Neural cell (in vitro differentiated cells): ENCODE results near the gene LPP. TPM values are rescaled to one million over a fixed set of nuclear protein-coding genes. Genes with fewer than 3 reads are reported as not detected.

ENCODE experiments used
- H2AFZ ChIP-seq: fragments of 200-600, 300-800 bp; sonication (generic), shearing (Covaris generic); 2 replicates; pipeline ENCODE4 v1.6.0; 2014; ENCODE audit warnings: low read depth, mild to moderate bottlenecking, antibody characterized with exemption, low read length, moderate library complexity
- H3F3A ChIP-seq: fragments of 200-600 bp; shearing (Covaris generic); 2 replicates; pipeline ENCODE4 v1.6.1; 2016; ENCODE audit warnings: mild to moderate bottlenecking, moderate library complexity, mixed read lengths, antibody characterized with exemption, low read length; ENCODE audit not compliant: insufficient read depth, poor library complexity, severe bottlenecking
- H3K27ac ChIP-seq: fragments of 200-600, 300-800 bp; sonication (generic), shearing (Covaris generic); 2 replicates; pipeline ENCODE4 v1.5.1; 2014; ENCODE audit warnings: mild to moderate bottlenecking, low read length, moderate library complexity
- H3K27me3 ChIP-seq: fragments of 300-800, 200-600 bp; sonication (generic), shearing (Covaris generic); 2 replicates; pipeline ENCODE4 v1.6.0; 2014; ENCODE audit warnings: mild to moderate bottlenecking, low read depth, low read length, moderate library complexity; ENCODE audit not compliant: insufficient read depth
- H3K36me3 ChIP-seq: fragments of 300-800, 200-600 bp; sonication (generic), shearing (Covaris generic); 2 replicates; pipeline ENCODE4 v1.5.1; 2014; ENCODE audit warnings: mild to moderate bottlenecking, antibody characterized with exemption, low read length, moderate library complexity; ENCODE audit not compliant: insufficient read depth
- H3K4me2 ChIP-seq: fragments of 300-800, 200-600 bp; sonication (generic), shearing (Covaris generic); 2 replicates; pipeline ENCODE4 v1.6.0; 2014; ENCODE audit warnings: mild to moderate bottlenecking, low read length
- H3K4me3 ChIP-seq: fragments of 300-800, 200-600 bp; sonication (generic), shearing (Covaris generic); 2 replicates; pipeline ENCODE4 v1.5.1; 2014; ENCODE audit warnings: mild to moderate bottlenecking, low read length, moderate library complexity
- H3K79me2 ChIP-seq: fragments of 200-600 bp; shearing (Covaris generic); replicated peaks from 2 replicates; pipeline ENCODE4 v1.6.0; 2014; ENCODE audit warnings: mild to moderate bottlenecking, low read length, moderate library complexity; ENCODE audit not compliant: insufficient read depth
- H3K9ac ChIP-seq: fragments of 300-800, 200-600 bp; sonication (generic), shearing (Covaris generic); 2 replicates; pipeline ENCODE4 v1.6.1; 2016; ENCODE audit warnings: mild to moderate bottlenecking, low read length, mixed read lengths
- H3K9me2 ChIP-seq: fragments of 200-600 bp; shearing (Covaris generic); 2 replicates; pipeline ENCODE4 v1.6.1; 2016; ENCODE audit warnings: mild to moderate bottlenecking, low read length, mixed read lengths; ENCODE audit not compliant: insufficient read depth
- H3K9me3 ChIP-seq: fragments of 200-600, 300-800 bp; sonication (generic), shearing (Covaris generic); 2 replicates; pipeline ENCODE4 v1.6.1; 2016; ENCODE audit warnings: mild to moderate bottlenecking, mixed run types, low read length, moderate library complexity, mixed read lengths
- H4K20me1 ChIP-seq: fragments of 200-600 bp; shearing (Covaris generic); 2 replicates; pipeline ENCODE4 v1.6.1; 2016; ENCODE audit warnings: mild to moderate bottlenecking, mixed run types; ENCODE audit not compliant: insufficient read depth
- EP300 ChIP-seq: fragments of 450-650 bp; conservative IDR thresholded peaks from 2 replicates; pipeline ENCODE4 v1.6.1; 2014; ENCODE audit warnings: antibody characterized with exemption, mild to moderate bottlenecking, moderate library complexity; ENCODE audit not compliant: poor library complexity, severe bottlenecking
- EZH2 ChIP-seq: fragments of 200-600, 300-800 bp; shearing (Covaris generic), sonication (generic); IDR thresholded peaks from 2 replicates; pipeline ENCODE4 v1.6.1; 2014; ENCODE audit warnings: antibody characterized with exemption, low read length, borderline replicate concordance, mild to moderate bottlenecking; ENCODE audit not compliant: insufficient read depth, poor library complexity, severe bottlenecking
- MXI1 ChIP-seq: fragments of 450-650 bp; conservative IDR thresholded peaks from 2 replicates; pipeline ENCODE4 v1.6.1; 2014; ENCODE audit warnings: antibody characterized with exemption, mild to moderate bottlenecking; ENCODE audit not compliant: poor library complexity, severe bottlenecking
- POLR2AphosphoS5 ChIP-seq: IDR thresholded peaks from 2 replicates; pipeline ENCODE4 v1.6.1; 2012
- RAD21 ChIP-seq: fragments of 450-650 bp; conservative IDR thresholded peaks from 2 replicates; pipeline ENCODE4 v1.6.1; 2014; ENCODE audit warnings: antibody characterized with exemption, mild to moderate bottlenecking, moderate library complexity
- SMC3 ChIP-seq: fragments of 450-650 bp; conservative IDR thresholded peaks from 2 replicates; pipeline ENCODE4 v1.6.1; 2014; ENCODE audit warnings: antibody characterized with exemption, mild to moderate bottlenecking, moderate library complexity; ENCODE audit not compliant: poor library complexity
- TAF1 ChIP-seq: IDR thresholded peaks from 2 replicates; pipeline ENCODE4 v1.6.1; 2012; ENCODE audit warnings: low read depth
- polyA plus RNA-seq: library from polyadenylated mRNA; depleted of rRNA; stranded (reverse); fragments of >200 nt; gene quantifications from 2 replicates; pipeline ENCODE4 v1.2.3, GENCODE V29; 2014
- TF ChIP-seq, protein P1 (sequence below): fragments of 450-650 bp; IDR thresholded peaks from 2 replicates; pipeline ENCODE4 v1.5.1; 2014; ENCODE audit warnings: antibody characterized with exemption, mild to moderate bottlenecking, moderate library complexity; ENCODE audit not compliant: poor library complexity, severe bottlenecking
- TF ChIP-seq, protein P2 (sequence below): IDR thresholded peaks from 2 replicates; pipeline ENCODE4 v1.6.1; 2012; ENCODE audit warnings: borderline replicate concordance

Gene LPP
- polyA plus RNA-seq, 1 donor from 2014 or later = 3.0 TPM

DNA sequence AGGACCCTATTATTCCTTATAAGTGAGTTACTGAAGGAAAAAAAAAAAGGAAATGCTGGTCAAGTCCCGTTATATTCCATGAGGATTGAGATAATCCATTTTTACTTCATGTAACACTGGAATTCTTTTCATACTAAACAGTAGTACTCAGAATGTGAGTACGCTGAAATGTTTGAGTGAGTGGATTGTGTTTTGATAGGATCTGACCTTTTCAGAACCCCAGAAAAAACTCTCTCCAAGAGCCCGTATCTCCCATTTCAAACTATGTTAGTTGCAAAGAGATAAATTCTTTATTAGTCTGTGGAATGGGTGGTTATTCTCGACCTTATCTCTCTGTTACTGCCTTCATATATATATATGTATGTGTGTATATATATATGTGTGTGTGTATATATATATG, 2.5 kb upstream of the LPP start:
- Histone ChIP-seq H3F3A (no peaks in the 10 kb centered on the region), H3K36me3 (no peaks in the 10 kb centered on the region), H3K9me2 (no peaks in the 10 kb centered on the region), H3K79me2 (peaks cover 3% of the 10 kb centered on the region), H3K9ac (no peak overlapping the region), H2AFZ (no peak overlapping the region), H3K27me3 (no peaks in the 10 kb centered on the region), H3K9me3 (no peaks in the 10 kb centered on the region), H3K4me2 (no peak overlapping the region), H3K4me3 (no peak overlapping the region), H3K27ac (no peak overlapping the region), H4K20me1 (no peaks in the 10 kb centered on the region)
- TF ChIP-seq, protein P1, sequence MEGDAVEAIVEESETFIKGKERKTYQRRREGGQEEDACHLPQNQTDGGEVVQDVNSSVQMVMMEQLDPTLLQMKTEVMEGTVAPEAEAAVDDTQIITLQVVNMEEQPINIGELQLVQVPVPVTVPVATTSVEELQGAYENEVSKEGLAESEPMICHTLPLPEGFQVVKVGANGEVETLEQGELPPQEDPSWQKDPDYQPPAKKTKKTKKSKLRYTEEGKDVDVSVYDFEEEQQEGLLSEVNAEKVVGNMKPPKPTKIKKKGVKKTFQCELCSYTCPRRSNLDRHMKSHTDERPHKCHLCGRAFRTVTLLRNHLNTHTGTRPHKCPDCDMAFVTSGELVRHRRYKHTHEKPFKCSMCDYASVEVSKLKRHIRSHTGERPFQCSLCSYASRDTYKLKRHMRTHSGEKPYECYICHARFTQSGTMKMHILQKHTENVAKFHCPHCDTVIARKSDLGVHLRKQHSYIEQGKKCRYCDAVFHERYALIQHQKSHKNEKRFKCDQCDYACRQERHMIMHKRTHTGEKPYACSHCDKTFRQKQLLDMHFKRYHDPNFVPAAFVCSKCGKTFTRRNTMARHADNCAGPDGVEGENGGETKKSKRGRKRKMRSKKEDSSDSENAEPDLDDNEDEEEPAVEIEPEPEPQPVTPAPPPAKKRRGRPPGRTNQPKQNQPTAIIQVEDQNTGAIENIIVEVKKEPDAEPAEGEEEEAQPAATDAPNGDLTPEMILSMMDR = no peak
- TF ChIP-seq, protein P2, sequence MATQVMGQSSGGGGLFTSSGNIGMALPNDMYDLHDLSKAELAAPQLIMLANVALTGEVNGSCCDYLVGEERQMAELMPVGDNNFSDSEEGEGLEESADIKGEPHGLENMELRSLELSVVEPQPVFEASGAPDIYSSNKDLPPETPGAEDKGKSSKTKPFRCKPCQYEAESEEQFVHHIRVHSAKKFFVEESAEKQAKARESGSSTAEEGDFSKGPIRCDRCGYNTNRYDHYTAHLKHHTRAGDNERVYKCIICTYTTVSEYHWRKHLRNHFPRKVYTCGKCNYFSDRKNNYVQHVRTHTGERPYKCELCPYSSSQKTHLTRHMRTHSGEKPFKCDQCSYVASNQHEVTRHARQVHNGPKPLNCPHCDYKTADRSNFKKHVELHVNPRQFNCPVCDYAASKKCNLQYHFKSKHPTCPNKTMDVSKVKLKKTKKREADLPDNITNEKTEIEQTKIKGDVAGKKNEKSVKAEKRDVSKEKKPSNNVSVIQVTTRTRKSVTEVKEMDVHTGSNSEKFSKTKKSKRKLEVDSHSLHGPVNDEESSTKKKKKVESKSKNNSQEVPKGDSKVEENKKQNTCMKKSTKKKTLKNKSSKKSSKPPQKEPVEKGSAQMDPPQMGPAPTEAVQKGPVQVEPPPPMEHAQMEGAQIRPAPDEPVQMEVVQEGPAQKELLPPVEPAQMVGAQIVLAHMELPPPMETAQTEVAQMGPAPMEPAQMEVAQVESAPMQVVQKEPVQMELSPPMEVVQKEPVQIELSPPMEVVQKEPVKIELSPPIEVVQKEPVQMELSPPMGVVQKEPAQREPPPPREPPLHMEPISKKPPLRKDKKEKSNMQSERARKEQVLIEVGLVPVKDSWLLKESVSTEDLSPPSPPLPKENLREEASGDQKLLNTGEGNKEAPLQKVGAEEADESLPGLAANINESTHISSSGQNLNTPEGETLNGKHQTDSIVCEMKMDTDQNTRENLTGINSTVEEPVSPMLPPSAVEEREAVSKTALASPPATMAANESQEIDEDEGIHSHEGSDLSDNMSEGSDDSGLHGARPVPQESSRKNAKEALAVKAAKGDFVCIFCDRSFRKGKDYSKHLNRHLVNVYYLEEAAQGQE = no peak
- no peak for TF ChIP-seq SMC3
- TF ChIP-seq EZH2 = no peak
- no peak for TF ChIP-seq POLR2AphosphoS5

DNA sequence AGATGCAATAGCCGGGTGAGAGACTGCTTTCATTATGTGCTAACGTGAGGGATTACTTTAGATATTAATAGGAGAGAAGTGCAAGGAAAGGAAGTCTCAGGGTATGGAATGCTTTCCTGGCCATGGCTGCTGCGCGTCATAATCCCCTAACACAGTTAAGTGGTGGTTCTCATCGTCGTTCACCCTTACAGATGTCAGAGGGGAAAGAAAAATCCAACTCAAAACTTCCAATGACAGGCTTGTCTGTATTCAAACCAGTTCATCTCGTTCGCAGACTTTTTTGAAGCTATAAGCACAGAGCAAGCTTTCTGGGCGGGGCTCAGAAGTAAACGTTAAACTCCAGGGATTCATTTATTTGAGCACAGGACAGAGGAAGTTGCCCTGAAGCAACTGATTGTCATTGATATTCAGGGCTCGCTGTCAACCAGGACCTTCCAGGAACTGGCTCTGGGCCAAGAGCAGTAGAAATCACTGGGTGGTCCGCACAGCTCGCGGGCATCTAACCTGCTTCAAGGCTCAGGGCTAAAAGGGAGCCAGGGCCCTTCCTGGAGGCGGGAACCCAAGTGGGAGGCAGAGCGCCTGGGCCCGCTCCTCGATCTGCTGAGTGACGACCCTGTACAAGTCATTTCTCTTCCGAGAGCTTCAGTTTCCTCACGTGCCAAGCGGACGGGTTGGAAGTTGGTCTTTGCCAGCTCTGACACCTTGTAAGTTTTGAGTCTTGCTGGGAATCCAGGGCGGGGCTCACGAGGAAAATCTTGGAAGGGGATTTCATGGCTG, 1.1 kb upstream of the LPP start:
- Histone ChIP-seq H3K4me2 (peak overlapping the region; percentile 84), H3F3A (no peaks in the 10 kb centered on the region), H3K27ac (peak overlapping the region; percentile 78), H2AFZ (peak overlapping the region; percentile 76), H3K36me3 (no peaks in the 10 kb centered on the region), H3K9me3 (no peaks in the 10 kb centered on the region), H3K9ac (peak overlapping the region; percentile 90), H4K20me1 (no peaks in the 10 kb centered on the region), H3K9me2 (no peaks in the 10 kb centered on the region), H3K4me3 (peak overlapping the region; percentile 88), H3K79me2 (peaks cover 6% of the 10 kb centered on the region), H3K27me3 (no peaks in the 10 kb centered on the region)
- peak; percentile 6 for TF ChIP-seq MXI1
- no peak for TF ChIP-seq TAF1

DNA sequence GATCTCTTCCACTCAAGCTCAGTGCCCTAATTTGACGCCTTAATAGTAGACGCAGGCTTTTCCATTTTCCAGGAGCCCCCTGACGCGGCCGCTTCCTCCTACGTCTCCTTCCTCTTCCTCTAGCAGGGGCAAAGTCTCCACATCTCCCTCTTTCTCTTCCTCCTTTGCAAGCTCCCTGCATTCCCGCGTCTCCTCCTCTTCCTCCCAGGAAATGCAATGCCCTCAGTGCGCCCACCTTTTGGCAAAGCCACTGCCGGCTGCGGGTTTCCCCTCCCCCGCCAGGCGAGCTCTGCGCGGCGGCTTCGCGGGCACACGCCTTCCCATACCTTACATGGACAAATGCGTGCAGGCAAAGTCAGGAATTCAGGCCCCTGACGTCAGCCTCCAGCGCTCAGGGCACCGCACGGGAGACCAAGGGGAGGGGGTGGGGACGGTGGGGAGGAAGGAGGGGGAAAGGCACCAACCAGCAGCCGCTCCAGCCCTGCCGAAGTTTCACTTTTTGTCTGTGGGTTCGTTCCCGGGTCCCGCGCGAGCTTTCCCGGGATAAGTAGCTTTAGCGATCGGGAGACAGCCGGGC, 432 bp upstream of the LPP start:
- Histone ChIP-seq H2AFZ (peak overlapping the region; percentile 76), H3K4me3 (peak overlapping the region; percentile 88), H3K79me2 (peaks cover 6% of the 10 kb centered on the region), H3K27ac (peak overlapping the region; percentile 78), H3K36me3 (no peaks in the 10 kb centered on the region), H3K9ac (peak overlapping the region; percentile 90), H3K4me2 (peak overlapping the region; percentile 84), H3K9me3 (no peaks in the 10 kb centered on the region), H3F3A (no peaks in the 10 kb centered on the region), H4K20me1 (no peaks in the 10 kb centered on the region), H3K9me2 (no peaks in the 10 kb centered on the region), H3K27me3 (no peaks in the 10 kb centered on the region)
- TF ChIP-seq, protein P1 = no peak
- no peak for TF ChIP-seq TAF1
- peak; percentile 73 for TF ChIP-seq POLR2AphosphoS5
- peak; percentile 47 for TF ChIP-seq SMC3
- TF ChIP-seq MXI1 = no peak
- TF ChIP-seq EZH2 = no peak
- TF ChIP-seq EP300 = peak; percentile 84
- TF ChIP-seq RAD21 = peak; percentile 64
- TF ChIP-seq, protein P2 = peak; percentile 53
